HCT116 (cell line): ENCODE data around the gene CETP.

Experiments used
- CEBPB ChIP-seq: IDR thresholded peaks from 2 replicates; pipeline ENCODE4 v1.6.1; 2012; ENCODE audit warnings: low read depth
- TF ChIP-seq, protein P1 (sequence below), 3 experiments: fragments of 200-600 bp in 1 of 3; sonication (generic) in 1 of 3; IDR thresholded peaks in 2 of 3; conservative IDR thresholded peaks in 1 of 3; 2 replicates each; pipeline ENCODE4 v1.5.1; 2012 to 2017; ENCODE audit warnings: low read depth in 2 of 3, low read length in 2 of 3, antibody characterized with exemption in 1 of 3, borderline replicate concordance in 1 of 3, control low read depth in 1 of 3, mild to moderate bottlenecking in 1 of 3, mixed read lengths in 1 of 3, mixed run types in 1 of 3, moderate library complexity in 1 of 3; ENCODE audit not compliant: insufficient read depth in 1 of 3

DNA sequence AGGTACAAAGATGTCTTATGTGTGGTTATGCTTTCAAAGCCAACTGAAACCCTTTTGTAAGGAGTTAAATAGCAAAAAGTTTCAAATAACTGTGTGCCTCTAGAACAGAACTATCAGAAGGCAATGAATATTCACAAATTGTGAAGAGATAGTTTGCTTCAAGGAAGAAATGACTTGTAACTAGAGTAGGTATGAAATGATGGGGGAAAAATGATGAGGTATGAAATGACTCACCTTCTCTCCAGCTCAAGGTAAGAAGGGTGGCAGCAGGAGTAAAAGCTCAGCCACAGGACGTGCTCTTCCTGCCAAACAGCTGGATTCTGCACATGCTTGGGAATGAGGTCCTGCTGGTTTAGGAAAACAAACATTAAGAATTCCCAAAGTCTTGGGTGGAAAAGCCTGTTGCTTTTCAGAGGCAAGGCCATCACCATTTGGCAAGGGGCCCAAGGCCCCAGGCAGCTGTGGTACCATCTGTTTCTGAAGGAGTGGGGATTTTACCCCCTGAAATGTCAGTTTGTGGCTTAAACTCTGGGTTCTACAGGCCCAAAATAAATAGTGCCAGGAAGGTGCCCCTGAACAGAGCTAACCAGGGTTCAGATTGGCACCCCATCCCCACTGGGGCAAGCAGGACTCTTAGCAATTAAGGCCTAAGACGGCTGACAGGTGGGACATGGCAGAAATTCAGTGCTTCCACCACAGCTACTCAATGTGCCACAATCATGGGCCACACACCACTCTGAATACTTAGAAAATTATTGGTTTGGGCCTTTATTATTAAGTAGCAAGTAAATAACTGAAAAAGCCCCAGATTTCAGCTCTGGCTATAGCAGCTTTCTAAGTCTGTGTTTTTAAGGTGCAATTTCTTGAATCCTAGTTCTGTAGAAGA is 16.6 kb upstream of the CETP start:
- TF ChIP-seq, protein P1, sequence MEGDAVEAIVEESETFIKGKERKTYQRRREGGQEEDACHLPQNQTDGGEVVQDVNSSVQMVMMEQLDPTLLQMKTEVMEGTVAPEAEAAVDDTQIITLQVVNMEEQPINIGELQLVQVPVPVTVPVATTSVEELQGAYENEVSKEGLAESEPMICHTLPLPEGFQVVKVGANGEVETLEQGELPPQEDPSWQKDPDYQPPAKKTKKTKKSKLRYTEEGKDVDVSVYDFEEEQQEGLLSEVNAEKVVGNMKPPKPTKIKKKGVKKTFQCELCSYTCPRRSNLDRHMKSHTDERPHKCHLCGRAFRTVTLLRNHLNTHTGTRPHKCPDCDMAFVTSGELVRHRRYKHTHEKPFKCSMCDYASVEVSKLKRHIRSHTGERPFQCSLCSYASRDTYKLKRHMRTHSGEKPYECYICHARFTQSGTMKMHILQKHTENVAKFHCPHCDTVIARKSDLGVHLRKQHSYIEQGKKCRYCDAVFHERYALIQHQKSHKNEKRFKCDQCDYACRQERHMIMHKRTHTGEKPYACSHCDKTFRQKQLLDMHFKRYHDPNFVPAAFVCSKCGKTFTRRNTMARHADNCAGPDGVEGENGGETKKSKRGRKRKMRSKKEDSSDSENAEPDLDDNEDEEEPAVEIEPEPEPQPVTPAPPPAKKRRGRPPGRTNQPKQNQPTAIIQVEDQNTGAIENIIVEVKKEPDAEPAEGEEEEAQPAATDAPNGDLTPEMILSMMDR (IDR thresholded peaks at IDR 0.05 in 2 of 3, conservative IDR thresholded peaks at IDR 0.05 in 1 of 3; ENCODE audit: borderline replicate concordance in 1 of 3, insufficient read depth in 1 of 3, low read depth in 2 of 3, low read length in 2 of 3): no peak
- TF ChIP-seq CEBPB: no peak
